Transverse colon (tissue), 4 donors: ENCODE results near the gene BET1. TPM values are rescaled to one million over a fixed set of nuclear protein-coding genes. Genes with fewer than 3 reads are reported as not detected.

ENCODE experiments used
- DNase-seq: peaks from one replicate; pipeline ENCODE4 v3.0.0-alpha.2; 2019
- H3K27ac ChIP-seq, 4 donors: fragments of 200-600 bp; sonication (generic); 2 replicates each; pipeline ENCODE4 v1.5.1; 2016 to 2018; ENCODE audit warnings: inconsistent platforms in 4 of 4
- H3K27me3 ChIP-seq: fragments of 200-600 bp; sonication (generic); 2 replicates; pipeline ENCODE4 v1.5.1; 2017; ENCODE audit warnings: inconsistent platforms
- H3K36me3 ChIP-seq, 4 donors: fragments of 200-600 bp; sonication (generic); 2 replicates each; pipeline ENCODE4 v1.5.1; 2017 to 2019; ENCODE audit warnings: inconsistent platforms in 4 of 4
- H3K4me1 ChIP-seq, 4 donors: fragments of 200-600 bp; sonication (generic); 2 replicates each; pipeline ENCODE4 v1.5.1; 2017 to 2020; ENCODE audit warnings: inconsistent platforms in 4 of 4
- H3K4me3 ChIP-seq, 4 donors: fragments of 200-600 bp; sonication (generic); 1 replicate in 1 of 4; 2 replicates in 3 of 4; pipeline versions ENCODE4 v1.5.1 to v1.6.1; 2017 to 2019; ENCODE audit warnings: inconsistent platforms in 4 of 4
- H3K9me3 ChIP-seq, 2 donors: fragments of 200-600 bp; sonication (generic); 2 replicates each; pipeline ENCODE4 v1.5.1; 2017 to 2019; ENCODE audit warnings: inconsistent platforms in 2 of 2
- CTCF ChIP-seq, 5 experiments: fragments of 200-600 bp in 3 of 5; fragments of 450-650 bp in 2 of 5; sonication (generic) in 3 of 5; IDR thresholded peaks; 1 replicate in 2 of 5; 2 replicates in 3 of 5; pipeline ENCODE4 v1.5.1; 2016 to 2017; ENCODE audit warnings: antibody characterized with exemption in 5 of 5, inconsistent platforms in 3 of 5, mild to moderate bottlenecking in 2 of 5, moderate library complexity in 1 of 5
- EP300 ChIP-seq: sonication (generic); formaldehyde crosslinking; IDR thresholded peaks from one replicate; pipeline ENCODE4 v1.6.1; 2017; ENCODE audit warnings: antibody characterized with exemption, low read depth
- POLR2A ChIP-seq: fragments of 450-650 bp; IDR thresholded peaks from one replicate; pipeline ENCODE4 v1.6.1; 2016; ENCODE audit warnings: antibody characterized with exemption, mild to moderate bottlenecking, moderate library complexity
- POLR2AphosphoS5 ChIP-seq, 3 donors: sonication (generic); formaldehyde crosslinking; IDR thresholded peaks; one replicate each; pipeline ENCODE4 v1.6.1; 2016; ENCODE audit warnings: antibody characterized with exemption in 3 of 3
- WGBS, 2 donors: methylation state at CpG; one replicate each; pipeline ENCODE4 v1.1.5; 2018; ENCODE audit warnings: low coverage in 1 of 2; 5-methylcytosine and 5-hydroxymethylcytosine counted together
- in situ Hi-C, 4 donors: fragments of 200-750 bp; cut with MboI; loops; one replicate each; pipeline versions ENCODE4 v1.15.0 to v1.15.1; 2017; ENCODE audit warnings: low sequenced_read_pairs in 3 of 4, low pct_ligation_motif_present in 1 of 4, low pct_unique_long_range_greater_than_20kb in 1 of 4
- intact Hi-C: fragments of 100-400 bp; cut with DNase I; formaldehyde crosslinking; loops from one replicate; pipeline ENCODE4 v1.15.1; 2023; ENCODE audit warnings: low total_unique reads
- total RNA-seq, 4 donors: library from RNA; depleted of rRNA; stranded (reverse); fragments of >200 nt; gene quantifications; one replicate each; pipeline ENCODE4 v1.1.0, GENCODE V29; 2016

BET1 gene, protein sequence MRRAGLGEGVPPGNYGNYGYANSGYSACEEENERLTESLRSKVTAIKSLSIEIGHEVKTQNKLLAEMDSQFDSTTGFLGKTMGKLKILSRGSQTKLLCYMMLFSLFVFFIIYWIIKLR
- total RNA-seq, result 10 to 100 TPM; 15.7 to 28.9 (median 21.2) TPM

- Histone ChIP-seq H3K36me3 (no peaks in the 10 kb centered on the region), H3K9me3 (no peaks in the 10 kb centered on the region), H3K27ac (peak within 1 kb of the TSS; percentile 87 to 94 (median 89)), H3K4me1 (peaks cover 5 to 23% (median 14%) of the 10 kb centered on the region in 4 donors), H3K27me3 (peaks cover 10% of the 10 kb centered on the region), H3K4me3 (peak within 1 kb of the TSS; percentile 75 to 96 (median 94))
- WGBS, 2 donors, result 0 to 1% methylated on average over 4 to 47 of the region's 47 CpGs
- intact Hi-C loops, result loop anchor here (10.0 kb wide), 1 partner anchor 99 kb away; the partner anchor contains the start of gene GNGT1
- DNase-seq, result peak; percentile 96
- TF ChIP-seq POLR2AphosphoS5 (IDR thresholded peaks at IDR 0.05) (peak; percentile 79 to 86 (median 83)), CTCF (IDR thresholded peaks at IDR 0.05) (no peak), POLR2A (peak; percentile 64)
- in situ Hi-C loops, result no loop called here
These were observed at the start of gene BET1 for GRCh38 chr7:94004024-94004951. TSS of gene BET1 (minus strand) at chr7:94004355. CDS start at chr7:94004216, 139 bp downstream.

GRCh38 chr7:94053532-94053931 is 49.4 kb upstream of the BET1 start:
- Histone ChIP-seq H3K27me3 (no peaks in the 10 kb centered on the region), H3K4me1 (no peaks in the 10 kb centered on the region), H3K9me3 (no peaks in the 10 kb centered on the region), H3K36me3 (no peaks in the 10 kb centered on the region), H3K4me3 (no peak overlapping the region), H3K27ac (no peak overlapping the region)
- 46 to 65% methylated on average over 2 of the region's 2 CpGs for WGBS, 2 donors
- TF ChIP-seq EP300, result no peak
- TF ChIP-seq CTCF (IDR thresholded peaks at IDR 0.05), result no peak
- TF ChIP-seq POLR2AphosphoS5 (IDR thresholded peaks at IDR 0.05), result no peak
- no peak for TF ChIP-seq POLR2A
- DNase-seq, result no peak
- intact Hi-C loops, result no loop called here
- in situ Hi-C loops, result no loop called here

DNA sequence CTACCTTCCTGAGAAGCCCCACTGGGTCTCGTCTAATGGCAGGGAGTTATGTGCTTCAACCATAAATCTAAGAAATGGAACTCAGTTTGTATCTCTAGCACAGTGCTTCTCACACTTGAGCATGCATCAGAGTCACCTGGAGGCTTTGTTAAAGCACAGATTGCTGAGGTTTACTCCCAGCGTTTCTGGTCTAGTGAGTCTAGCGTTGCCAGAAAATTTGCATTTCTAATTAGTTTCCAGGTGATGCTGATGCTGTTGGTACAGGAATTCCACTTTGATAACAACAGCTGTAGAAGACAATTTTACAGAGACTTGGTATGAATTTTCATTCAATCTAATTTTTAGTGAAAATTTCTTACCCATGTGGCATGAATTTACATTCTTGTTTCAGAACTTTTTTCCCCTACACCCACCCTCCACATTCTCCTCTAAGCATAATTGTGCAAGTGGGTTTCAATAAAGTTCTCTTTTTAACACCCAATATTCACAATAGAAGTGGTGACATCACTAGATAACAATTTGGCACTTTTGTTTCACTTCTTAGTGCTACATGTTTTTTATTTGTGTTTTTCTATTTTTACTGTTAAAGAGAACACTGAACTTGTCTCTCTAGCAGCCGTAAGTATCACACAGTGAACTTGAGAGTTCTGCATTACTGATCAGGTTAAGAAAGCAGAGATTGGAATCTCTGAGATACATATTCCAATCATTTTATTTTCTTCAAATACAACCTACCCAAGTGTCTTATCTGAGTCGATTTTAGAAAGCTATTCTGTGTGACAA is 48.4 kb upstream of the BET1 start:
- no peak for DNase-seq
- H3K27ac ChIP-seq, result no peak overlapping the region
- H3K36me3 ChIP-seq, result no peaks in the 10 kb centered on the region
- H3K4me1 ChIP-seq, result no peaks in the 10 kb centered on the region
- no peaks in the 10 kb centered on the region for H3K9me3 ChIP-seq
- WGBS, 2 donors, result 48 to 51% methylated on average over 4 to 5 of the region's 5 CpGs
- H3K4me3 ChIP-seq, result no peak overlapping the region
- intact Hi-C loops, result no loop called here
- no peaks in the 10 kb centered on the region for H3K27me3 ChIP-seq
- in situ Hi-C loops, result no loop called here
- TF ChIP-seq CTCF (IDR thresholded peaks at IDR 0.05), result no peak
- TF ChIP-seq POLR2A, result no peak
- TF ChIP-seq EP300, result no peak
- no peak for TF ChIP-seq POLR2AphosphoS5 (IDR thresholded peaks at IDR 0.05)

DNA sequence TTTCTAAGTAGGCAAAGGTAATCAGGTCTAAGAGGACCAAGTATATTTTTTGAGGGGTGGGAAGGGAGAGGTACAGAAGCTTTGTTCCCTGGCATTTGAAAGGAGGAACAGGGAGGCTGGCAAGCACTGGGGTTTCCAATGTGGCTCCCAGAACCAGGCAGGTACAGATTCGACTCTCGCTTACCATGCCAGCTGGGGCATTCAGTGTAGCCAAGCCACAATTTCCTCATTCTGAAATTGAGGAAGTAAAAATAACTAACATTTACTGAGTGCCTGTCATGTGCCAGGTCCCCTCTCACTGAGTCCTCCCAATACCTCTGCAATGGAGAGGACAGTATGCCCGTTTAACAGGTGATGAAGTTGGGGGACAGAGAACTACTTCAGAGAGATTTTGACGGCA is 45.9 kb upstream of the BET1 start:
- peak; percentile 12 for DNase-seq
- in situ Hi-C loops, result no loop called here
- Histone ChIP-seq H3K4me1 (no peaks in the 10 kb centered on the region), H3K4me3 (no peak overlapping the region), H3K9me3 (no peaks in the 10 kb centered on the region), H3K27ac (no peak overlapping the region), H3K27me3 (no peaks in the 10 kb centered on the region), H3K36me3 (no peaks in the 10 kb centered on the region)
- TF ChIP-seq POLR2AphosphoS5 (IDR thresholded peaks at IDR 0.05) (no peak), EP300 (no peak), POLR2A (no peak), CTCF (IDR thresholded peaks at IDR 0.05) (no peak)
- intact Hi-C loops, result no loop called here
- 49 to 66% methylated on average over 4 of the region's 4 CpGs for WGBS, 2 donors
